Measurements from ENCODE around the gene ARHGAP26.

DNA sequence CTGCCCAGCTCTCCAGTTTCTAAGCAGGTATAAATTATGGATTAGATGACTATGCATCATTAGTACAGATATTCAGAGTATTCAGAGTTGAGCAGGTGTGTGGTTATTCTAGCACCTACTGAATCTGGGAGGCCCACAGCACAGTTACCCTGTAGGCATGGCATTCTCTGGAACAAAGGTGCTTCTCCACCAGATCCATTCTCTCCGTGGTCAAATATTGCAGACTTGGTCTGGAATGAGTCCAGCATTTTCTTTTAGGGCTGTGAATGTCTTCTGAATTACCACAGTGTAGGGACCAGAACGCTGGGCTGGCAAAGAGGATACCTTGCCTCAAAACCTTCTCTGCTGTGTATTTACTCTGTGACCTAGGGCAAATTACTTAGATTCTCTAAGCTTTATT is 116.8 kb downstream of the ARHGAP26 start:
- TF ChIP-seq TAF1 (IDR thresholded peaks at IDR 0.05; ENCODE audit: borderline replicate concordance, insufficient read depth, low read length) (no peak), POLR2AphosphoS5 (IDR thresholded peaks at IDR 0.05; ENCODE audit: low read depth, low read length) (no peak), SIN3A (IDR thresholded peaks at IDR 0.05; ENCODE audit: borderline replicate concordance, insufficient read depth, low read length) (no peak), FOXP2 (optimal IDR thresholded peaks at IDR 0.05; ENCODE audit: borderline replicate concordance, extremely low read depth, extremely low read length, insufficient read depth) (no peak)
- TF ChIP-seq, protein P1, sequence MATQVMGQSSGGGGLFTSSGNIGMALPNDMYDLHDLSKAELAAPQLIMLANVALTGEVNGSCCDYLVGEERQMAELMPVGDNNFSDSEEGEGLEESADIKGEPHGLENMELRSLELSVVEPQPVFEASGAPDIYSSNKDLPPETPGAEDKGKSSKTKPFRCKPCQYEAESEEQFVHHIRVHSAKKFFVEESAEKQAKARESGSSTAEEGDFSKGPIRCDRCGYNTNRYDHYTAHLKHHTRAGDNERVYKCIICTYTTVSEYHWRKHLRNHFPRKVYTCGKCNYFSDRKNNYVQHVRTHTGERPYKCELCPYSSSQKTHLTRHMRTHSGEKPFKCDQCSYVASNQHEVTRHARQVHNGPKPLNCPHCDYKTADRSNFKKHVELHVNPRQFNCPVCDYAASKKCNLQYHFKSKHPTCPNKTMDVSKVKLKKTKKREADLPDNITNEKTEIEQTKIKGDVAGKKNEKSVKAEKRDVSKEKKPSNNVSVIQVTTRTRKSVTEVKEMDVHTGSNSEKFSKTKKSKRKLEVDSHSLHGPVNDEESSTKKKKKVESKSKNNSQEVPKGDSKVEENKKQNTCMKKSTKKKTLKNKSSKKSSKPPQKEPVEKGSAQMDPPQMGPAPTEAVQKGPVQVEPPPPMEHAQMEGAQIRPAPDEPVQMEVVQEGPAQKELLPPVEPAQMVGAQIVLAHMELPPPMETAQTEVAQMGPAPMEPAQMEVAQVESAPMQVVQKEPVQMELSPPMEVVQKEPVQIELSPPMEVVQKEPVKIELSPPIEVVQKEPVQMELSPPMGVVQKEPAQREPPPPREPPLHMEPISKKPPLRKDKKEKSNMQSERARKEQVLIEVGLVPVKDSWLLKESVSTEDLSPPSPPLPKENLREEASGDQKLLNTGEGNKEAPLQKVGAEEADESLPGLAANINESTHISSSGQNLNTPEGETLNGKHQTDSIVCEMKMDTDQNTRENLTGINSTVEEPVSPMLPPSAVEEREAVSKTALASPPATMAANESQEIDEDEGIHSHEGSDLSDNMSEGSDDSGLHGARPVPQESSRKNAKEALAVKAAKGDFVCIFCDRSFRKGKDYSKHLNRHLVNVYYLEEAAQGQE (IDR thresholded peaks at IDR 0.05; ENCODE audit: insufficient read depth in 1 of 2, low read depth in 2 of 2, low read length in 2 of 2) = no peak

Data from PFSK-1 (cell line).